ENCODE measurements around the gene BCAR3. TPM values are rescaled to one million over a fixed set of nuclear protein-coding genes. Genes with fewer than 3 reads are reported as not detected.

BCAR3 gene
- total and polyA plus RNA-seq, 8 donors, result 15.5 to 26.0 (median 18.9) TPM

DNA sequence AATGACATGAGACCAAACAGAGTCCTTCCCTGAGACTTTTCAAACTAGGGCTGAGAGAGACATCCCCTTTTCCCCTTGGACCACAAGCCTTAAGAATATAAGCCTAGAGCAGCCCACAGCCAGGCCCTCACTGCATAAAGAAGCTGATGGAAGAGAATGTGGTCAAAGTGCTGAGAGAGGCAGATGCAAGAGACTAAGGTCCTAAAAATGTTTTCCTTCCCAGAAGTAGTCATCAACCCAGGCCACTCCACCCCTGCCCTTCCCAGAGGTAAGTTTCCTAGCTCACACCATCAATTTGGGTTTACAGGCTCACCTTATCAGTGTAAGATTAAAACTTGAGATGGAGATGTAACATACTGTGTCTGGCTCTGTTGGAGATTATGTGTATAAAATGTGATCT, 58.2 kb downstream of the BCAR3 start:
- Histone ChIP-seq H3K9me3 (no peaks in the 10 kb centered on the region), H3K27ac (no peak overlapping the region), H3K4me3 (no peak overlapping the region), H3K36me3 (no peaks in the 10 kb centered on the region), H3K27me3 (no peaks in the 10 kb centered on the region), H3K4me1 (peaks cover 0 to 33% of the 10 kb centered on the region in 2 donors)
- ATAC-seq (no peak), DNase-seq (no peak)
- TF ChIP-seq, protein P1, sequence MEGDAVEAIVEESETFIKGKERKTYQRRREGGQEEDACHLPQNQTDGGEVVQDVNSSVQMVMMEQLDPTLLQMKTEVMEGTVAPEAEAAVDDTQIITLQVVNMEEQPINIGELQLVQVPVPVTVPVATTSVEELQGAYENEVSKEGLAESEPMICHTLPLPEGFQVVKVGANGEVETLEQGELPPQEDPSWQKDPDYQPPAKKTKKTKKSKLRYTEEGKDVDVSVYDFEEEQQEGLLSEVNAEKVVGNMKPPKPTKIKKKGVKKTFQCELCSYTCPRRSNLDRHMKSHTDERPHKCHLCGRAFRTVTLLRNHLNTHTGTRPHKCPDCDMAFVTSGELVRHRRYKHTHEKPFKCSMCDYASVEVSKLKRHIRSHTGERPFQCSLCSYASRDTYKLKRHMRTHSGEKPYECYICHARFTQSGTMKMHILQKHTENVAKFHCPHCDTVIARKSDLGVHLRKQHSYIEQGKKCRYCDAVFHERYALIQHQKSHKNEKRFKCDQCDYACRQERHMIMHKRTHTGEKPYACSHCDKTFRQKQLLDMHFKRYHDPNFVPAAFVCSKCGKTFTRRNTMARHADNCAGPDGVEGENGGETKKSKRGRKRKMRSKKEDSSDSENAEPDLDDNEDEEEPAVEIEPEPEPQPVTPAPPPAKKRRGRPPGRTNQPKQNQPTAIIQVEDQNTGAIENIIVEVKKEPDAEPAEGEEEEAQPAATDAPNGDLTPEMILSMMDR (IDR thresholded peaks at IDR 0.05), result no peak
- intact Hi-C loops (cut with DNase I), result no loop called here

DNA sequence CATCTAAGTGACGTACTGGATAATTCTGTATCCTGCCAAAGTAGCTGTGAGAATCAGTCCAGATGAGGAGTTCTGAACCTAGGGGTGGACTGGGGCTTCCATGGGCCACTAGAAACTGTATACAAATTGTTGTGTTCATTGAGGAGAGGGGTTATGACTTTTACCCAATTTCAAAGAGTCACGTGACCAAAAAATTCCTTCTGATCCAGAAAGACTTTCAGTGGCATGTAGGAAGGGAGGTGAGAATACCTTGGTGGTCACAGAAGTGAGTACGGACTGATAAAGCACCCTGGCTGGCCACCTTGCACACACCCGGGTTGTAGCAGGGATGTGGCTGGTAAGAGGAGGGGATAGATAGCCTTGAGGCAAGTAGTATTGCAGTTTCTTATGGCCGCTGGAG, 60.4 kb downstream of the BCAR3 start:
- intact Hi-C loops (cut with DNase I), result no loop called here
- no peaks in the 10 kb centered on the region for H3K36me3 ChIP-seq
- ATAC-seq (no peak), DNase-seq (no peak)
- H3K27ac ChIP-seq, result no peak overlapping the region
- no peak overlapping the region for H3K4me3 ChIP-seq
- no peaks in the 10 kb centered on the region for H3K9me3 ChIP-seq
- TF ChIP-seq, protein P1 (IDR thresholded peaks at IDR 0.05), result no peak
- H3K27me3 ChIP-seq, result no peaks in the 10 kb centered on the region
- peaks cover 20 to 52% of the 10 kb centered on the region in 2 donors for H3K4me1 ChIP-seq

DNA sequence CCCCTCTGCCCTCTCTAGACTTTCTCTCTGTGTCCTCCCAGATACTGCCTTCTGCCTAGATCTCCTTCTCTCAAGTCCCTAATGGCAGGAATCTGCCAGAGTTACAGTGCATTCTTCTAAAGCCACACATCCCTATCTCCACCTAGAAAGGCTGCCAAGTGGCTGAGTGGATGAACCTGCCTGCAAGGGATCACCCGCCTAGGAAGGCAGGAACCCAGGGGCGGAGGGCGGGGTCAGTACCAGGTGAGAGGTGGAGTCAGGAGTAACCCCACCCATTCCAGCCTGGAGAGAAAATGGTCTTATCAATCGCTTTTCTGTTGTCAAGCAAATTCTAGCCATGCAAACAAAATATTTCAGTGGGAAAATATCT, 60.8 kb downstream of the BCAR3 start:
- intact Hi-C loops (cut with DNase I), result no loop called here
- no peak overlapping the region for H3K4me3 ChIP-seq
- H3K27me3 ChIP-seq, result no peaks in the 10 kb centered on the region
- no peaks in the 10 kb centered on the region for H3K9me3 ChIP-seq
- H3K4me1 ChIP-seq, result peaks cover 23 to 51% of the 10 kb centered on the region in 2 donors
- H3K27ac ChIP-seq, result no peak overlapping the region
- TF ChIP-seq, protein P1 (IDR thresholded peaks at IDR 0.05), result no peak
- DNase-seq (no peak), ATAC-seq (no peak)
- H3K36me3 ChIP-seq, result no peaks in the 10 kb centered on the region

DNA sequence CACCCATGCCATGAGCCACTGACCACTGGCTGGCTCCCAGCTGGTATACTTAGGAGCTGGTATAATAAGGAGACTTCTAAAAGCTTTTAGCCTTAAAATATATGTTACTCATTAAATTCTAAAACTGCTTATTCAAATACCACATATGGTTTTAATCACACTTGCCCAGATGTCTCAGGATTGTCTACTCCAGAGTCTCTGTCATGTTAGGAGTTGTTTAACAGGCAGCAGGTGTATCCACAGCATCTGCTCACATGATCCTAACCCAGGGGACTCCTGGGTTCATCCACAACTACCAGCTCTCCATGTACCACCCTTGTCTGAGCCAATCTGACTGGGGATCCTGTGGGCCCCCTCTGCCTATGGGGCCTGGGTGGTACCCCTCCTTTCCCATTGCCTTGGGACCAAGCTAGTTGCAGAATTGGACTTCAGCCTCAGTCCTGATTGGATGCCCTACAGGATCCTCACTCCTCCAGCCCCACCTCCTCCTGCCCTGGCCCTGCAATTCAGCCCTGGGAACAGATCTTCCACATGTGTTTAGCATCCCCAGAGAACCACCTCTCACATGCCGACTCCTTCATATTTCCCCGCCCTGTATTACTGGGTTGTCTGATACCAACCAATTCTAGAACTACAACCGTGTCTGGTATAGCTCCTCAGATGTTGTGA, 61.3 kb downstream of the BCAR3 start:
- Histone ChIP-seq H3K9me3 (no peaks in the 10 kb centered on the region), H3K4me3 (no peak overlapping the region), H3K27ac (no peak overlapping the region), H3K4me1 (peaks cover 23 to 48% of the 10 kb centered on the region in 2 donors), H3K36me3 (no peaks in the 10 kb centered on the region), H3K27me3 (no peaks in the 10 kb centered on the region)
- intact Hi-C loops (cut with DNase I), result no loop called here
- DNase-seq, result no peak
- ATAC-seq, result no peak
- TF ChIP-seq, protein P1 (IDR thresholded peaks at IDR 0.05), result no peak

DNA sequence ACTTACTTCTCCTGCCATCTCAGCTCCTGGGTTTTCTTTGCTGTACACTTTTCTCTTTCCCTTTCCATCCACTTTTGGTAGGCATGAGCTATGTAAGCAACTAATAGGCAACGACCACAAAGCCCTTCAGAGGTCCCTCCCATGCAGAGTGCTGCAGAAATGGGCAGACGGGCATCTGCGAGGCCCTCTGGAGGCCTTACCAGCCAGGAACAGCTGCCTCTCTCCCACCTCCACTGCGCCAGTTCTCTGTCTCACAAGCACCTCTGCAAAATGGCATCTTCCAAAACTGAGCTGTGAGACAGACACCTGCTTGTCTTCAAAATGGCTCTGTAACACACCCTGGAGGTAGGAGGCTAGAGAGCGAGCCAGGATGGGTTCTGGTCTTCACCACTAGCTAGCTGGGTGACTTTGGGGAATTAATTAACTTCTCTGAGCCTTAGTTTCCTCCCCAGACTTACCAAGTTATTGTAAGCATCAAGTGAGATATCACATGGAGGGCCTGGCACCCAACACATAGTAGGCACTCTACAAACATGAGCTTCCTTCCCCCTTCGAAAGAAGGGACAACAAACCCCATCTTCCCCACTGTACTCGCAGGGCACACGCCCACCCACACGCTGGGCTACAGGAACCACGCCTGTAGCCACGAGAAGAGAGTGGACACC, 62.0 kb downstream of the BCAR3 start:
- TF ChIP-seq, protein P1 (IDR thresholded peaks at IDR 0.05), result no peak
- intact Hi-C loops (cut with DNase I), result no loop called here

More for the DNA sequence above, 62.0 kb downstream of the BCAR3 start:
- ATAC-seq (no peak), DNase-seq (no peak)
- Histone ChIP-seq H3K9me3 (no peaks in the 10 kb centered on the region), H3K27me3 (no peaks in the 10 kb centered on the region), H3K4me1 (peaks cover 23 to 48% of the 10 kb centered on the region in 2 donors), H3K36me3 (no peaks in the 10 kb centered on the region), H3K4me3 (no peak overlapping the region), H3K27ac (no peak overlapping the region)
